Gastroesophageal sphincter (tissue), 4 donors: ENCODE data around the gene SNPH. TPM values are rescaled to one million over a fixed set of nuclear protein-coding genes. Genes with fewer than 3 reads are reported as not detected.

Experiments
- ATAC-seq: fragments of 150-250 bp; one replicate; pipeline ENCODE4 v1.9.1; 2016; ENCODE audit warnings: mild to moderate bottlenecking, moderate library complexity
- H3K27ac ChIP-seq, 4 donors: fragments of 200-600 bp; sonication (generic) in 3 of 4; 1 replicate in 3 of 4; 2 replicates in 1 of 4; pipeline ENCODE4 v1.5.1; 2016 to 2019
- H3K27me3 ChIP-seq: fragments of 200-600 bp; sonication (generic); one replicate; pipeline ENCODE4 v1.5.1; 2019
- H3K36me3 ChIP-seq, 2 donors: fragments of 200-600 bp; sonication (generic); one replicate each; pipeline ENCODE4 v1.5.1; 2019; ENCODE audit warnings: control low read depth in 1 of 2
- H3K4me1 ChIP-seq, 3 donors: fragments of 200-600 bp; sonication (generic); 1 replicate in 2 of 3; 2 replicates in 1 of 3; pipeline ENCODE4 v1.5.1; 2016 to 2019; ENCODE audit warnings: control low read depth in 2 of 3
- H3K4me3 ChIP-seq, 2 donors: fragments of 200-600 bp; sonication (generic); one replicate each; pipeline ENCODE4 v1.5.1; 2019; ENCODE audit warnings: mild to moderate bottlenecking in 1 of 2, moderate library complexity in 1 of 2
- H3K9me3 ChIP-seq, 3 donors: fragments of 200-600 bp; sonication (generic); one replicate each; pipeline ENCODE4 v1.5.1; 2017 to 2019; ENCODE audit warnings: control low read depth in 2 of 3
- EP300 ChIP-seq: sonication (generic); formaldehyde crosslinking; IDR thresholded peaks from one replicate; pipeline ENCODE4 v1.6.1; 2017; ENCODE audit warnings: antibody characterized with exemption, mild to moderate bottlenecking
- POLR2A ChIP-seq, 2 donors: fragments of 450-650 bp; IDR thresholded peaks; one replicate each; pipeline ENCODE4 v1.6.1; 2017; ENCODE audit warnings: antibody characterized with exemption in 2 of 2, mild to moderate bottlenecking in 2 of 2, moderate library complexity in 1 of 2
- POLR2AphosphoS5 ChIP-seq: sonication (generic); formaldehyde crosslinking; IDR thresholded peaks from one replicate; pipeline ENCODE4 v1.6.1; 2017; ENCODE audit warnings: antibody characterized with exemption
- WGBS, 2 donors: methylation state at CpG; one replicate each; pipeline ENCODE4 v1.1.5; 2018; ENCODE audit warnings: low coverage in 1 of 2; 5-methylcytosine and 5-hydroxymethylcytosine counted together
- total RNA-seq, 4 donors: library from RNA; depleted of rRNA; stranded (reverse); fragments of >200 nt; gene quantifications; one replicate each; pipeline ENCODE4 v1.1.0, GENCODE V29; 2016
- TF ChIP-seq, protein P1 (sequence below), 4 experiments: fragments of 200-600 bp in 2 of 4; fragments of 450-650 bp in 2 of 4; sonication (generic) in 1 of 4; IDR thresholded peaks; one replicate each; pipeline ENCODE4 v1.5.1; 2017 to 2019; ENCODE audit warnings: antibody characterized with exemption in 4 of 4, mild to moderate bottlenecking in 2 of 4, moderate library complexity in 2 of 4

The SNPH gene
- total RNA-seq, 4 donors from 2014 or later = 9.8 to 31.6 (median 12.5) TPM

DNA sequence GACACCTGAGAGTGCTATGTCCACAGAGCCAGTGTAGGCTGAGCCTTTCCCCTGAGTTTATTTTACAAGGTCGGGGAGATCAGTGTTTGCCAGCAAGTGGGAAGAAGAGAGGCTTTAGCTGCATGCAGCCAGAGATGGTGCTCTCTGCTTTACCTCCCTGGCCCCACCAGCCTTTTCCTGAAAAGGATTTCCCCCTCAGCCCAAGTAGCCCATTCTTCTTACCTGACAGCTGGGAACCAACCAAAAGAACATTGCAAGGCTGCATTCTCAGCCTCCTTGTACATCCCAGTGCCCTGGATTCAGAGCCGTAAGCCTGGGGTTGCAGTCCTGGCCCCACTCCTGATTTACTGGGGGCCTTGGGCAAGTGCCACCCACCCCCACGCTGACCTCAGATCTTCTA lies 16.9 kb downstream of the SNPH start:
- Histone ChIP-seq H3K9me3 (no peaks in the 10 kb centered on the region), H3K4me1 (peaks cover 0 to 5% (median 0%) of the 10 kb centered on the region in 3 donors), H3K27ac (peak overlapping the region in 1 of 4 donors; percentile 55), H3K27me3 (no peaks in the 10 kb centered on the region), H3K4me3 (no peak overlapping the region), H3K36me3 (peaks cover 0 to 7% of the 10 kb centered on the region in 2 donors)
- no peak for TF ChIP-seq POLR2A (IDR thresholded peaks at IDR 0.05)
- TF ChIP-seq, protein P1, sequence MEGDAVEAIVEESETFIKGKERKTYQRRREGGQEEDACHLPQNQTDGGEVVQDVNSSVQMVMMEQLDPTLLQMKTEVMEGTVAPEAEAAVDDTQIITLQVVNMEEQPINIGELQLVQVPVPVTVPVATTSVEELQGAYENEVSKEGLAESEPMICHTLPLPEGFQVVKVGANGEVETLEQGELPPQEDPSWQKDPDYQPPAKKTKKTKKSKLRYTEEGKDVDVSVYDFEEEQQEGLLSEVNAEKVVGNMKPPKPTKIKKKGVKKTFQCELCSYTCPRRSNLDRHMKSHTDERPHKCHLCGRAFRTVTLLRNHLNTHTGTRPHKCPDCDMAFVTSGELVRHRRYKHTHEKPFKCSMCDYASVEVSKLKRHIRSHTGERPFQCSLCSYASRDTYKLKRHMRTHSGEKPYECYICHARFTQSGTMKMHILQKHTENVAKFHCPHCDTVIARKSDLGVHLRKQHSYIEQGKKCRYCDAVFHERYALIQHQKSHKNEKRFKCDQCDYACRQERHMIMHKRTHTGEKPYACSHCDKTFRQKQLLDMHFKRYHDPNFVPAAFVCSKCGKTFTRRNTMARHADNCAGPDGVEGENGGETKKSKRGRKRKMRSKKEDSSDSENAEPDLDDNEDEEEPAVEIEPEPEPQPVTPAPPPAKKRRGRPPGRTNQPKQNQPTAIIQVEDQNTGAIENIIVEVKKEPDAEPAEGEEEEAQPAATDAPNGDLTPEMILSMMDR (IDR thresholded peaks at IDR 0.05) = no peak
- TF ChIP-seq POLR2AphosphoS5 = no peak
- TF ChIP-seq EP300 = no peak
- ATAC-seq = no peak
- WGBS, 2 donors = 38% methylated on average over 2 of the region's 3 CpGs; no CpG with 5 or more reads in 1 of the 2 donors

DNA sequence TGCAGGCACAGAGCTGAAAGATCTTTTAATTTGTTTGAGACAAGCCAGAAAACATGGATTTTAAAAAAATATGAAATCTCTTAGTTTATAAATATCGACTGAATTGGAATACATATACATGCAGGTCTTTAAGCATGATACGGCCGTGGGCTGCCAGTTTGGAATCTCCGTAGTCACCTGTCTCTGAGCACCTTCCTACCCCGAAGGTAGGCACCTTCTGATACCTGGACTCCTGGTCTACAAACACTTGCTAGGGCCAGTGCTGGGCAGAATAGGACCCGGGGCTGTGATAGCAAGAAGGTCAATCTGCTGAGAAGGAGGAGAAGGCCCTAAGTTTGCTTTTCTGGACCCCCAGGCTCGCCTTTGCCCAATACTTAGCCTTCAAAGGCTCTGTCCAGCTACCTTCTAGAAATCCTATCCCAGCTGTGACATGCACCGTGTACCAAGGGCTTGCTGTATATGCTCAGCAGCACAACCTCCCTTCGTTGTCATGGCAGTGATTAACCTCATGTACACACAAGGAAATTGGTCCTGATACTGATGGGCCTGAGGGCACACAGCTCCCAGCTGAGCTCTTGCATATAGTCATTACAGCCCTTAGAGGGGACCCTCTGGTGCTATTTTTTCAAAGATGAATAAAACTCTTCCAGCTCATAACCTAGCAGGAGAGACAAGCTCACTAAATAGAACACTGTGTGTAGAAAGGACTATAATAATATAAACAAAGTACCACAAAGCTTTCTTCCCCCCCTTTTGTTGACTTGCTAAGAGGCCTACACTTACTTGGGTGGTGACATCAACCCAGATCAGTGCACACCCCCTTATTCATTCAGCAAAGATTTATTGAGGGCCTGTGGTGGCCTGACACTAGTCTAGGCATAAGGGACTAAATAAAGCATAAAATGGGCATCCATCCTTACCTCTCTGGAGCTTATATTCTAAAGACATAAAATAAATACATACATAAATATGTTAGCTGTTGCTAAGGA lies 17.7 kb downstream of the SNPH start:
- TF ChIP-seq, protein P1 (IDR thresholded peaks at IDR 0.05) = no peak
- TF ChIP-seq POLR2AphosphoS5 (no peak), EP300 (no peak), POLR2A (IDR thresholded peaks at IDR 0.05) (no peak)
- Histone ChIP-seq H3K27ac (no peak overlapping the region), H3K36me3 (peaks cover 0 to 7% of the 10 kb centered on the region in 2 donors), H3K27me3 (no peaks in the 10 kb centered on the region), H3K4me3 (no peak overlapping the region), H3K4me1 (peaks cover 0 to 5% (median 0%) of the 10 kb centered on the region in 3 donors), H3K9me3 (no peaks in the 10 kb centered on the region)
- 68 to 80% methylated on average over 4 to 7 of the region's 9 CpGs for WGBS, 2 donors
- no peak for ATAC-seq

DNA sequence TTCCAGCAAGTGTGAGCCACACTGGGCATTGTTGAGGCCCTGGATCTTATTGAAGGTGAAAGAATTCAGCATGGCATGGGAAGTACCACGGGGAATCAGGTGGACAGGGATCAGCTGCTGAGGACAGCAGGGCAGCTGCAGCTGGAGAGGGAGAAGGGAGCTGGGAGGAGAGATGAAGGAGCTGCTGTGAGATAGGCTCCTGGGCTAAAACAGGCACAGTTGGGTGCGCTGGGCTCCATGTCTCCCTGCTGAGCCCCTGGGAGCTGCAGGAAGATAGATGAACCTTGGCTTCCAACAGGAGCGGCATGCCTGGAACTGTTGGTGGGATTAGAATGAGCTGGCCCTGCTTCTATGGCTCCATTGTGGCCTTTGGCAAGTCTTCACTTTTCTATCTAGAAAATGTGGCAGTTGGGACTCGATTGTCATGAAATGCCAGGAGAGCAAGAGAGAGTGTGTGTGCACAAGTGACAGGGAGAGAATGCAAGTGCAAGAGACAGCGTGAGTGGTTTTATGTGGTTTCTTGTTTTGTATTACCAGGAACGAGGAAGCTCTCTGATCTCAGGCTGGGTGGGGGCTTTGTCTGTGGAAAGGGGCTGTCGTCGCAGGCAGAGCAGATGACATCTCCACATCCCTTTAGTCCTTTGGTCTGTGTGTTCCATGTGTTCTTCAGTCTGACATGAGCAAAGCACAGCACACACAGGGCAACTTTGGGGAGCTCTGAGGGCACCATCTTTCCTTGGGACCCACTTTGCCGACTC lies 20.4 kb downstream of the SNPH start:
- no peak for ATAC-seq
- 81 to 82% methylated on average over 7 to 9 of the region's 9 CpGs for WGBS, 2 donors
- H3K27me3 ChIP-seq = no peaks in the 10 kb centered on the region

DNA sequence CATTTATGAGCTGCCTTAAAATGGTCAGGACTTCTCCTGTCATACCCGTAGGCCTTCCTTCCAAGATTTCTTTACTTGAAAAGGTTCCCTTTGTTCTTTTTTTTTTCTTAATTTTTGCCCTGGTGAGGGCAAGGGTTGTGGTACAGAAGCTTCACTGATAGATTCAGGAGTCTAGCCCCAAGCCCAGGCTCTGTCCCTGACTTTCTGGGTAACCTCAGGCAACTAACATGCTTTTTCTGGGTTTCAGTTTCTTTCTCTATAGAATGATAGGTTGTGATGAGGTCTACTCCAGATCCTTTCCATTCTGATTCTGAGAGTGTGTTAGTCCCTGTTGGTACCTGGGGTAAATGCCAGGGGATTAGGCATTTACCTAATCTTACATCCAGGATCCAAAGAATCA lies 21.2 kb downstream of the SNPH start:
- no peak for TF ChIP-seq EP300
- TF ChIP-seq, protein P1 (IDR thresholded peaks at IDR 0.05) = no peak
- no peak for TF ChIP-seq POLR2AphosphoS5
- no peak for TF ChIP-seq POLR2A (IDR thresholded peaks at IDR 0.05)
- Histone ChIP-seq H3K4me3 (no peak overlapping the region), H3K36me3 (no peaks in the 10 kb centered on the region), H3K9me3 (no peaks in the 10 kb centered on the region), H3K27ac (no peak overlapping the region), H3K27me3 (no peaks in the 10 kb centered on the region), H3K4me1 (no peaks in the 10 kb centered on the region)
- no peak for ATAC-seq
- WGBS, 2 donors = 71 to 91% methylated on average over 1 of the region's 1 CpG

More for the DNA sequence above, 20.4 kb downstream of the SNPH start:
- no peak overlapping the region for H3K27ac ChIP-seq
- H3K4me3 ChIP-seq = no peak overlapping the region
- peaks cover 0 to 3% (median 0%) of the 10 kb centered on the region in 3 donors for H3K4me1 ChIP-seq
- TF ChIP-seq, protein P1 (IDR thresholded peaks at IDR 0.05) = no peak
- TF ChIP-seq EP300 = no peak
- TF ChIP-seq POLR2A (IDR thresholded peaks at IDR 0.05) = no peak
- TF ChIP-seq POLR2AphosphoS5 = no peak
- H3K36me3 ChIP-seq = no peaks in the 10 kb centered on the region
- H3K9me3 ChIP-seq = no peaks in the 10 kb centered on the region
